Activated B cell treated with CpG ODN at 0.5 μM for 24 hours (primary cell): ENCODE data around the gene RUVBL1. TPM values are rescaled to one million over a fixed set of nuclear protein-coding genes. Genes with fewer than 3 reads are reported as not detected.

Experiments
- ATAC-seq: fragments of 200-7000 bp; cut with Tn5 transposase; one replicate; pipeline ENCODE4 v1.10.0; 2021; ENCODE audit warnings: low read depth, mild to moderate bottlenecking, moderate library complexity
- CTCF ChIA-PET: fragments of 350-600 bp; sonication (Branson Sonifier 250); formaldehyde crosslinking; loops from one replicate; lab custom pipeline; 2021; ENCODE audit warnings: antibody characterized with exemption; lab: Charles Lee
- POLR2A ChIA-PET: fragments of 350-600 bp; sonication (Branson Sonifier 250); formaldehyde crosslinking; loops from one replicate; lab custom pipeline; 2021; ENCODE audit warnings: antibody characterized with exemption; lab: Charles Lee
- DNase-seq: peaks from one replicate; pipeline ENCODE4 v3.0.0; 2022
- H3K27ac Mint-ChIP-seq: one replicate; pipeline ENCODE4 v1.8.0; 2020; ENCODE audit warnings: mixed read lengths
- H3K27me3 Mint-ChIP-seq: one replicate; pipeline ENCODE4 v1.8.0; 2021; ENCODE audit warnings: mixed read lengths
- H3K36me3 Mint-ChIP-seq: one replicate; pipeline ENCODE4 v1.8.0; 2021; ENCODE audit warnings: low read depth, mixed read lengths
- H3K4me1 Mint-ChIP-seq: one replicate; pipeline ENCODE4 v1.8.0; 2021; ENCODE audit warnings: mixed read lengths
- H3K4me3 Mint-ChIP-seq: one replicate; pipeline ENCODE4 v1.8.0; 2020; ENCODE audit warnings: mild to moderate bottlenecking, mixed read lengths
- H3K9me3 Mint-ChIP-seq: one replicate; pipeline ENCODE4 v1.8.0; 2020; ENCODE audit warnings: mixed read lengths
- CTCF ChIP-seq: fragments of 200-600 bp; IDR thresholded peaks from one replicate; pipeline ENCODE4 v1.8.0; 2022; ENCODE audit warnings: antibody characterized with exemption, mild to moderate bottlenecking
- intact Hi-C: fragments of 100-400 bp; cut with micrococcal nuclease; formaldehyde crosslinking; loops from one replicate; pipeline ENCODE4 v1.15.1; 2024
- total RNA-seq: library from RNA; stranded (reverse); gene quantifications from 2 replicates; pipeline ENCODE4 v1.2.3, GENCODE V29; 2022

Gene RUVBL1
- total RNA-seq, 1 donor from 2014 or later: 44.8 TPM

- H3K36me3 Mint-ChIP-seq: peaks cover 9% of the 10 kb centered on the region
- DNase-seq: no peak
- ChIA-PET CTCF (no interaction called here), POLR2A (no interaction called here)
- TF ChIP-seq CTCF: no peak
- H3K27ac Mint-ChIP-seq: no peak overlapping the region
- intact Hi-C loops: no loop called here
- no peak for ATAC-seq
- no peaks in the 10 kb centered on the region for H3K27me3 Mint-ChIP-seq
- H3K4me3 Mint-ChIP-seq: no peak overlapping the region
- peaks cover 11% of the 10 kb centered on the region for H3K4me1 Mint-ChIP-seq
- H3K9me3 Mint-ChIP-seq: no peaks in the 10 kb centered on the region
Observed at GRCh38 chr3:128167973-128168674, 44.5 kb upstream of the RUVBL1 start.

GRCh38 chr3:128167646-128167972 is 44.0 kb upstream of the RUVBL1 start:
- intact Hi-C loops: no loop called here
- DNase-seq (no peak), ATAC-seq (no peak)
- TF ChIP-seq CTCF: no peak
- Mint-ChIP-seq H3K9me3 (no peaks in the 10 kb centered on the region), H3K4me3 (no peak overlapping the region), H3K27ac (no peak overlapping the region), H3K36me3 (peaks cover 9% of the 10 kb centered on the region), H3K27me3 (no peaks in the 10 kb centered on the region), H3K4me1 (peaks cover 11% of the 10 kb centered on the region)
- POLR2A ChIA-PET: no interaction called here
- CTCF ChIA-PET: no interaction called here

DNA sequence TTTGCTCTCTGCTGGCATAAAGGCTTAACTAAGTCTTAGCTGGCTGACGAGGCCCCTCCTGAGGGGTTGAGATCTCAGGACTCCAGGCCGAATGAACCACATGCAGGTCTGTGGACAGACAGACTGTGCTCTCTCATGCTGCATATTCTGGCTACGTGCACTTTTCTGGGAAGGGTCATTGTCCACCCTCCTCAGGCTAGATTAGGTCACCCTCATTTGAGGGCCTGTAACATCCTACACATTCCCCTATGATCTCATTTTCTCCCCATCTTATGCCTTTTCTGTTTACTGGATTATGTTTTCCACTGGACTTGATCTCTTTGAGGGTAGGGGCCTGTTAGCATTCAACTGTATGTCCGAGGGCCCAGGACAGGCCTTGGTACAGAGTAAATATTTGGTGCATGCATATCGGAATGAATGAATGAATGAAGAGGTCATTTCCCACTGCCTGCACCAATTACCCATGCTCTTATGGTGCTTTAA is 43.4 kb upstream of the RUVBL1 start:
- no peak for ATAC-seq

DNA sequence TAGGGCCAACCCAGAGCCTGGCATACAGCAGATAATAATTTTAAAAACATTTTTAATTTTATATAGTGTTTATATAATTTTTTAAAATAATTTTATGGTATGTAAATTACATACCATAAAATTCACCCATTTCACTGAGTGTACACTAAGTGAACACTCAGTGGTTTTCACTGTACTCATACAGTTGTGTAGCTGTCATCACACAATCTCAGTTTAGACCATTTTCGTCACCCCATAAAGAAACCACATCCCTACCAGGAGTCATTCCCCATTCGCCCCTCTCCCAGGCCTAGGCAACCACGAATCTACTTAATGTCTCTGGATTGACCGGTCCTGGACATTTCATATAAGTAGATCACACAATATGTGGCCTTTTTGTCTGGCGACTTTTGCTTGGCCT is 39.8 kb upstream of the RUVBL1 start:
- POLR2A ChIA-PET: no interaction called here
- Mint-ChIP-seq H3K36me3 (peaks cover 27% of the 10 kb centered on the region), H3K4me1 (peaks cover 6% of the 10 kb centered on the region), H3K9me3 (no peaks in the 10 kb centered on the region), H3K27me3 (no peaks in the 10 kb centered on the region), H3K4me3 (no peak overlapping the region), H3K27ac (no peak overlapping the region)
- no peak for DNase-seq
- intact Hi-C loops: no loop called here
- TF ChIP-seq CTCF: no peak
- CTCF ChIA-PET: no interaction called here
- no peak for ATAC-seq

More for the DNA sequence above, 43.4 kb upstream of the RUVBL1 start:
- DNase-seq: no peak
- ChIA-PET CTCF (no interaction called here), POLR2A (no interaction called here)
- H3K4me3 Mint-ChIP-seq: no peak overlapping the region
- H3K36me3 Mint-ChIP-seq: peaks cover 12% of the 10 kb centered on the region
- H3K27me3 Mint-ChIP-seq: no peaks in the 10 kb centered on the region
- intact Hi-C loops: no loop called here
- no peak overlapping the region for H3K27ac Mint-ChIP-seq
- H3K9me3 Mint-ChIP-seq: no peaks in the 10 kb centered on the region
- peaks cover 11% of the 10 kb centered on the region for H3K4me1 Mint-ChIP-seq
- no peak for TF ChIP-seq CTCF

DNA sequence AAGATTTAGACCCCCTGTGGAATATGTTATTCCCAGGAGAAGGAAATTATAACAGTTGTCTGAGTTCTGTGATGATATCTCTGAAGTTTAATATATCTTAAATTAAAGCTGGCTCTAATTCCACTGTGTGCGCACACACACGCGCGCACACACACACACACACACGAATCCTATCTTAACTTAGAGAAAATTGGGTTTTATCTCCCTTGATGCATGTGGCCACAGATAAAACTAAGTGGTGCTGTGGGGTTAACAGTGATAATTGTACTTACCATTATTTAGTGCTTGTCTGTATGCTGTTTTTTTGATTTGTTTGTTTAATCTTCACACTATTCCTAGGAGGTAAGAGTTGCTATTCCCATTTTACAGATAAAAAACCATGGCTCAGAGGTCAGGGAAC is 37.0 kb upstream of the RUVBL1 start:
- DNase-seq (no peak), ATAC-seq (no peak)
- Mint-ChIP-seq H3K36me3 (peaks cover 41% of the 10 kb centered on the region), H3K27ac (no peak overlapping the region), H3K4me3 (no peak overlapping the region), H3K9me3 (no peaks in the 10 kb centered on the region), H3K27me3 (no peaks in the 10 kb centered on the region), H3K4me1 (peaks cover 2% of the 10 kb centered on the region)
- intact Hi-C loops: no loop called here
- CTCF ChIA-PET: no interaction called here
- TF ChIP-seq CTCF: no peak
- POLR2A ChIA-PET: no interaction called here
